OCI-LY7 (cell line): ENCODE results near the gene PURB.

Source experiments
- CTCF ChIP-seq: fragments of 200-600 bp; sonication (generic); conservative IDR thresholded peaks from 2 replicates; pipeline ENCODE4 v1.5.1; 2014; ENCODE audit warnings: mild to moderate bottlenecking, antibody characterized with exemption, low read length, moderate library complexity, mixed read lengths
- EZH2phosphoT487 ChIP-seq: fragments of 200-600 bp; sonication (generic); IDR thresholded peaks from 2 replicates; pipeline ENCODE4 v1.6.1; 2018; ENCODE audit warnings: low read depth, borderline replicate concordance, mild to moderate bottlenecking, mixed run types, antibody characterized with exemption, low read length, moderate library complexity, mixed read lengths

- TF ChIP-seq CTCF (no peak), EZH2phosphoT487 (no peak)
These were observed 2.0 kb upstream of the PURB start for GRCh38 chr7:44887293-44887692.
